CD4-positive, CD25-positive, alpha-beta regulatory T cell (primary cell): Measurements from ENCODE around the gene HDAC5. TPM values are rescaled to one million over a fixed set of nuclear protein-coding genes. Genes with fewer than 3 reads are reported as not detected.
A peak's percentile ranks its signal among the peaks of the same experiment; 100 is the strongest.

ENCODE experiments used
- ATAC-seq, 2 donors: fragments of 150-1000 bp; cut with Tn5 transposase; one replicate each; pipeline ENCODE4 v1.10.0; 2021; ENCODE audit warnings: low read depth in 2 of 2, moderate number of reproducible peaks in 2 of 2, moderate library complexity in 1 of 2
- DNase-seq, 3 donors: peaks; one replicate each; pipeline versions ENCODE4 v3.0.0 to v3.0.0-alpha.2; 2012 to 2022; ENCODE audit warnings: mixed read lengths in 1 of 3
- H3K27ac ChIP-seq: one replicate; pipeline ENCODE4 v1.7.0; 2013; ENCODE audit warnings: mild to moderate bottlenecking, low read length; ENCODE audit not compliant: insufficient read depth, poor library complexity, severe bottlenecking
- H3K27me3 ChIP-seq: one replicate; pipeline ENCODE4 v1.7.0; 2013; ENCODE audit warnings: low read length; ENCODE audit not compliant: control insufficient read depth, insufficient read depth
- H3K36me3 ChIP-seq: one replicate; pipeline ENCODE4 v1.7.0; 2013; ENCODE audit warnings: mild to moderate bottlenecking, low read length, moderate library complexity; ENCODE audit not compliant: control insufficient read depth, insufficient read depth
- H3K4me1 ChIP-seq: 2 replicates; pipeline ENCODE4 v1.7.0; 2013; ENCODE audit warnings: mild to moderate bottlenecking, low read length; ENCODE audit not compliant: insufficient read depth, control insufficient read depth, poor library complexity, severe bottlenecking
- H3K4me3 ChIP-seq: one replicate; pipeline ENCODE4 v1.7.0; 2013; ENCODE audit warnings: low read depth, mild to moderate bottlenecking, low read length, moderate library complexity
- H3K9me3 ChIP-seq, 2 experiments: 1 replicate in 1 of 2; 2 replicates in 1 of 2; pipeline ENCODE4 v1.7.0; 2013; ENCODE audit warnings: low read length in 2 of 2, mild to moderate bottlenecking in 1 of 2, moderate library complexity in 1 of 2; ENCODE audit not compliant: control insufficient read depth in 2 of 2
- H3K27ac Mint-ChIP-seq, 3 donors: one replicate each; pipeline ENCODE4 v1.8.0; 2020 to 2022; ENCODE audit warnings: mild to moderate bottlenecking in 3 of 3, mixed read lengths in 3 of 3, moderate library complexity in 2 of 3
- H3K27me3 Mint-ChIP-seq: one replicate; pipeline ENCODE4 v1.8.0; 2022; ENCODE audit warnings: mild to moderate bottlenecking, mixed read lengths
- H3K36me3 Mint-ChIP-seq: one replicate; pipeline ENCODE4 v1.8.0; 2020; ENCODE audit warnings: mixed read lengths
- H3K4me1 Mint-ChIP-seq, 4 donors: one replicate each; pipeline ENCODE4 v1.8.0; 2020 to 2022; ENCODE audit warnings: mixed read lengths in 4 of 4, mild to moderate bottlenecking in 1 of 4
- H3K4me3 Mint-ChIP-seq, 4 donors: one replicate each; pipeline ENCODE4 v1.8.0; 2020 to 2022; ENCODE audit warnings: mild to moderate bottlenecking in 4 of 4, mixed read lengths in 4 of 4, moderate library complexity in 3 of 4
- H3K9me3 Mint-ChIP-seq, 7 donors: one replicate each; pipeline ENCODE4 v1.8.0; 2020 to 2022; ENCODE audit warnings: mixed read lengths in 7 of 7, mild to moderate bottlenecking in 3 of 7, moderate library complexity in 2 of 7
- polyA plus RNA-seq, 4 donors: library from polyadenylated mRNA; unstranded; fragments of 300-500 nt; fragmentation: Illumina TruSeq; gene quantifications; one replicate each; pipeline ENCODE4 v1.2.3, GENCODE V29; 2021
- total RNA-seq: library from RNA; stranded (reverse); gene quantifications from one replicate; pipeline ENCODE4 v1.2.3, GENCODE V29; 2022

HDAC5 gene
- total and polyA plus RNA-seq, 5 donors from 2014 or later = 10.6 to 69.1 (median 15.3) TPM

- H3K36me3 Mint-ChIP-seq = peaks cover 8% of the 10 kb centered on the region
- peak overlapping the region; percentile 93 to 97 (median 94) for H3K4me3 Mint-ChIP-seq
- no peaks in the 10 kb centered on the region for H3K9me3 Mint-ChIP-seq
- Histone ChIP-seq H3K36me3 (peaks cover 5% of the 10 kb centered on the region), H3K27ac (peak overlapping the region; percentile 78), H3K27me3 (no peaks in the 10 kb centered on the region), H3K4me1 (peaks cover 28% of the 10 kb centered on the region), H3K9me3 (no peaks in the 10 kb centered on the region), H3K4me3 (peak overlapping the region; percentile 76)
- H3K4me1 Mint-ChIP-seq = peaks cover 16 to 44% (median 26%) of the 10 kb centered on the region in 4 donors
- DNase-seq (no peak), ATAC-seq (peak in 1 of 2 donors; percentile 31)
- H3K27ac Mint-ChIP-seq = peak overlapping the region; percentile 94 to 96 (median 95)
- peaks cover 5% of the 10 kb centered on the region for H3K27me3 Mint-ChIP-seq
These were observed 52.3 kb downstream of the HDAC5 start for GRCh38 chr17:44071198-44071520.

DNA sequence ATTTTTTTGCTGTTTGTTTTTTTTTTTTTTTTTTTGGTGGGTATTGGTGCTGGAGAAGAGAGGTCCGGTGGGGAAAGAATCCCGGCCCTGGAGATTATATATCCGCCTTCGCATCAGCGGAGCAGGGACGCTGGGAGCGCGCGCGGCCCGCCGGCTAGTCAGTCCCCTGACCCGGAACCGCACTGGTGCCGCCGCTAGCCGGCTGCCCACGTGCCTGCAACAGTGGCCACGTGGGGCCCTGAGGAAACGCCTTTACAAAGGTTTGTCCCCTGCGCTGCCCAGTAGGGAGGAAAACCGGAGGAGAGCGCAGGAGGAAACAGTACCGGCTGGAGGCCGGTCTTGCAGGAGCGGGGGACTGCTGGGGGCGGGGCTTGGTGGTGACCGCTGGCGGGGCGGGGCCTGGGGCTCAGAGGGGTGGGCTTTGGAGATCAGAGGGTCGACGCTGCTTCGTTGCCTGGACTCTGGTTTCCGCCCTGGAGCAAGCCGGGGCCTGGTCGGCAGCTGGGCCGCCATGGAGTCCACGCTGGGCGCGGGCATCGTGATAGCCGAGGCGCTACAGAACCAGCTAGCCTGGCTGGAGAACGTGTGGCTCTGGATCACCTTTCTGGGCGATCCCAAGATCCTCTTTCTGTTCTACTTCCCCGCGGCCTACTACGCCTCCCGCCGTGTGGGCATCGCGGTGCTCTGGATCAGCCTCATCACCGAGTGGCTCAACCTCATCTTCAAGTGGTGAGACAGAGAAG lies 52.8 kb downstream of the HDAC5 start, which contains the start of gene G6PC3:
Gene G6PC3, plus strand, starts transcription at position 281 of the 743 bp plus-strand sequence. Its CDS starts 231 bp downstream, at position 512.
- no peaks in the 10 kb centered on the region for H3K9me3 ChIP-seq
- Mint-ChIP-seq H3K4me1 (peaks cover 18 to 46% (median 30%) of the 10 kb centered on the region in 4 donors), H3K4me3 (peak within 1 kb of the TSS; percentile 93 to 97 (median 94)), H3K36me3 (peaks cover 5% of the 10 kb centered on the region), H3K27ac (peak within 1 kb of the TSS; percentile 94 to 96 (median 95)), H3K27me3 (peaks cover 5% of the 10 kb centered on the region), H3K9me3 (no peaks in the 10 kb centered on the region)
- peak within 1 kb of the TSS; percentile 78 for H3K27ac ChIP-seq
- peaks cover 33% of the 10 kb centered on the region for H3K4me1 ChIP-seq
- peak; percentile 55 to 90 (median 75) for DNase-seq
- no peaks in the 10 kb centered on the region for H3K27me3 ChIP-seq
- ATAC-seq = peak; percentile 51 to 54
- H3K4me3 ChIP-seq = peak within 1 kb of the TSS; percentile 76
- peaks cover 5% of the 10 kb centered on the region for H3K36me3 ChIP-seq

DNA sequence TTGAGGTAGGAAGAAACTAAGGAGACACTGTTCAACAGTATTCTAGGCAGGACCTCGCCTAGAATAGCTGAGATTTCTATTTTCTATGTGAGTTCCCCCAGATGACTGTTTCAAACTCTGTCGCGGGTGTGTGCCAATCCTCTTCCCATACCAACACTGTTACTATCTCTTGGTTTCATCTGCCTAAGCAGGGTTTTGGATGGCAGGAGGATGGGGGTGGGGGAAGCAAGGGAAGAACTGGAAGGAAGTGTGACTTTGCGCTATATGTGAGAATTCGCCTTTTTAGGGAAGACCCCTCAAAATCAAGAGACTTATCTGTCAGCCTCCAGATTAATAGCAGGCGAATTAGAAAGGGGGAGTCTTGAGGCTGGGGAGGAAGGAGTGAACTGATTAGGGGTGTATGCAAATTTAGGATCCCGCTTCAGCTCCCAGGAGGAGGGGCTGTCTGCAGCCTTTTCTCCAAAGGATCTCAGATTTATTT lies 53.4 kb downstream of the HDAC5 start:
- peak overlapping the region; percentile 78 for H3K27ac ChIP-seq
- peaks cover 22 to 50% (median 33%) of the 10 kb centered on the region in 4 donors for H3K4me1 Mint-ChIP-seq
- ATAC-seq (no peak), DNase-seq (no peak)
- peak overlapping the region; percentile 76 for H3K4me3 ChIP-seq
- peak overlapping the region; percentile 93 to 97 (median 94) for H3K4me3 Mint-ChIP-seq
- peaks cover 38% of the 10 kb centered on the region for H3K4me1 ChIP-seq
- H3K27ac Mint-ChIP-seq = peak overlapping the region; percentile 79 to 96 (median 95)
- H3K9me3 Mint-ChIP-seq = no peaks in the 10 kb centered on the region
- H3K36me3 ChIP-seq = peaks cover 5% of the 10 kb centered on the region
- H3K9me3 ChIP-seq = no peaks in the 10 kb centered on the region
- H3K36me3 Mint-ChIP-seq = no peaks in the 10 kb centered on the region
- H3K27me3 Mint-ChIP-seq = peaks cover 5% of the 10 kb centered on the region
- no peaks in the 10 kb centered on the region for H3K27me3 ChIP-seq

DNA sequence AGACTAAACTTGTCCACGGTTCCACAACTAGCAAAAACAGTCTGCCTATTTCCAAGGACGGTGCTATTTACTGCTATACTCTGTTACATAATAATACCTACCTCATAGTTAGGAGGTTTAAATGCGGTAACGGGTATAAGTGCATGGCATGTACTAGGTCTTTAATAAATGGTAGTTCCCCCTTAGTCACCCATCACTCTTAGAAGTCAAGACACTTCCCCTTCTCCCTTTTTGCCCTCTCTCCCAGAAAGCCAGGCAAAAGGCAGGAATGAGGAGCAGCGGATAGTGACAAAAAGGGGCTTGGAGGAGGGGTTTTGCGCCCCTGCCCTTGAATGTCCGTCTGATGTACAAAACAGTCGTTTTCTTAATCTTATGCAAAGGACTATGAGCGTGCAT lies 55.9 kb downstream of the HDAC5 start:
- Histone ChIP-seq H3K4me3 (no peak overlapping the region), H3K36me3 (peaks cover 9% of the 10 kb centered on the region), H3K27me3 (no peaks in the 10 kb centered on the region), H3K9me3 (no peaks in the 10 kb centered on the region), H3K4me1 (peaks cover 40% of the 10 kb centered on the region), H3K27ac (peak overlapping the region; percentile 84)
- Mint-ChIP-seq H3K4me3 (peak overlapping the region; percentile 21 to 98 (median 90)), H3K9me3 (no peaks in the 10 kb centered on the region), H3K27me3 (no peaks in the 10 kb centered on the region), H3K27ac (peak overlapping the region; percentile 25 to 96 (median 52)), H3K4me1 (peaks cover 25 to 70% (median 44%) of the 10 kb centered on the region in 4 donors), H3K36me3 (peaks cover 12% of the 10 kb centered on the region)
- DNase-seq (no peak), ATAC-seq (no peak)

DNA sequence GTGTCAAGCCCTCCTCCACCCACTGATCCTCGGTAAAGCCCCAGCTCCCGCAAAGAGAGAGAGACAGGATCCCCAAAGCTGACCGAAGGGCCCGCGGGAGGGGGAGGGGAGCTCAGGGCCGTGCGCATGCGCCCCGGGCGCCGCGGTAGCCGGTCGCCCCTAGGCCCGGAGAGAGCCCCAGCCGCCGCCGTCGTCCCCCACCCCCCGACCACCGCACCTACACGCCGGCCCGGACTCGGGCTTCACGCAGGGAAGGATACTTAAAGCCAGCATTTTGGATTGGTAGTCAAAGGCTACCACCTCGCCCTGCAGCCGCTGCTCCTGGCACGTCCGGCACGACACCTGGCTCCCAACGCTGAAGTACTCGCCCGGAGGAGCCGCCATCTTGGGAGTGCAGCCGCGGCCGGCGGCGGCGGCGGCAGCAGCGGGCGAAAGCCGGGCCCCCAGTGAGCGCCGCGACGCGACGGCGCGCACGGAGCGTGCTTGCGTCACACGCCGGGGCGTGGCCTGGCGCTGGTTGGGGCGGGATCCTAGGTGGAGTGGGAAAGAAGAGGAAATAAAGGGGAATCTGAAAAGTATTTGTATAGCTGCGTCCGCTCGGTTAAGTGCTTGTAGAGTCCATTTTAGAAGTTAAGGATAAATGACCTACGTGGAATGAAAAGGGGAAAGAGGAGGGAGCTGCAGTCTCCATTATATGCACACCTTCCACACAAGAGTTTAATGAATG lies 57.1 kb downstream of the HDAC5 start, which contains the start of gene LSM12:
Gene LSM12, minus strand, starts transcription at position 468 of the 727 bp plus-strand sequence. Its CDS starts 84 bp downstream, at position 384.
- Histone ChIP-seq H3K27me3 (no peaks in the 10 kb centered on the region), H3K4me1 (peaks cover 34% of the 10 kb centered on the region), H3K36me3 (peaks cover 18% of the 10 kb centered on the region), H3K27ac (peak within 1 kb of the TSS; percentile 84), H3K9me3 (no peaks in the 10 kb centered on the region), H3K4me3 (peak within 1 kb of the TSS; percentile 90)
- DNase-seq = peak; percentile 85 to 90 (median 87)
- no peaks in the 10 kb centered on the region for H3K27me3 Mint-ChIP-seq
- ATAC-seq = peak; percentile 84 to 89
- H3K4me1 Mint-ChIP-seq = peaks cover 26 to 69% (median 45%) of the 10 kb centered on the region in 4 donors
- peaks cover 20% of the 10 kb centered on the region for H3K36me3 Mint-ChIP-seq
- H3K27ac Mint-ChIP-seq = peak within 1 kb of the TSS; percentile 91 to 98 (median 96)
- H3K9me3 Mint-ChIP-seq = no peaks in the 10 kb centered on the region
- peak within 1 kb of the TSS; percentile 90 to 98 (median 94) for H3K4me3 Mint-ChIP-seq

DNA sequence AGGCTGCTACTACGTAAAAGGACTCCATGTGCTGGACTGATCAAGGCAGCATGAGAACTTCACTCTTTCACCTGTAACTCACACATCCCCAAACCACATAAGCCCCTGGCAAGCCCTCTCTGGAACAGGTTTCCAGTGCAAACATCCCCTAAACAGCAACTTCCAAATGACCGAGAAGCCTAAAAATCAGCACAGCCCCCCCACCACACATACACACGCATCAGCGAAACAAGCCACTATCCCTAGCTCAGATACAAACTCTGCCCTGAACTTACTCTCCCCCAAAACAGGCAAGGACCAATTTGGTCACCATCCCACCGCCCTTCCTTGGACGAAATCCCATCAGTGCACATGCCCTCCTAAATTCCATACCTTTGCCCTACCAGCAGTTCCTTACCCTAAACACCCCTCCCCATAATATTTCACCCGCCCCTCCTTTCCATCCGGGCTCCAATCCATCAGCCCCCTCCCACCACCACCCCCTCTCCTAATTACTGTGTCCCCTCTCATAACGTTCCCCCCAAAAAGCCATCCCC lies 57.7 kb downstream of the HDAC5 start:
- Histone ChIP-seq H3K4me3 (peak overlapping the region; percentile 80), H3K36me3 (peaks cover 20% of the 10 kb centered on the region), H3K27me3 (no peaks in the 10 kb centered on the region), H3K9me3 (no peaks in the 10 kb centered on the region), H3K27ac (peak overlapping the region; percentile 84), H3K4me1 (peaks cover 28% of the 10 kb centered on the region)
- no peaks in the 10 kb centered on the region for H3K9me3 Mint-ChIP-seq
- H3K4me1 Mint-ChIP-seq = peaks cover 28 to 66% (median 46%) of the 10 kb centered on the region in 4 donors
- DNase-seq = peak in 2 of 3 donors; percentile 33 to 39
- peak overlapping the region; percentile 80 to 98 (median 96) for H3K27ac Mint-ChIP-seq
- H3K4me3 Mint-ChIP-seq = peak overlapping the region; percentile 90 to 98 (median 94)
- ATAC-seq = no peak
- H3K36me3 Mint-ChIP-seq = peaks cover 23% of the 10 kb centered on the region
- no peaks in the 10 kb centered on the region for H3K27me3 Mint-ChIP-seq
